Measurements from ENCODE around the gene GDF10. TPM values are rescaled to one million over a fixed set of nuclear protein-coding genes. Genes with fewer than 3 reads are reported as not detected.

GDF10 gene
- polyA plus RNA-seq, 1 donor (not counting 4 experiments of a cell fraction or from before 2014, with no cell fraction given) = not detected

DNA sequence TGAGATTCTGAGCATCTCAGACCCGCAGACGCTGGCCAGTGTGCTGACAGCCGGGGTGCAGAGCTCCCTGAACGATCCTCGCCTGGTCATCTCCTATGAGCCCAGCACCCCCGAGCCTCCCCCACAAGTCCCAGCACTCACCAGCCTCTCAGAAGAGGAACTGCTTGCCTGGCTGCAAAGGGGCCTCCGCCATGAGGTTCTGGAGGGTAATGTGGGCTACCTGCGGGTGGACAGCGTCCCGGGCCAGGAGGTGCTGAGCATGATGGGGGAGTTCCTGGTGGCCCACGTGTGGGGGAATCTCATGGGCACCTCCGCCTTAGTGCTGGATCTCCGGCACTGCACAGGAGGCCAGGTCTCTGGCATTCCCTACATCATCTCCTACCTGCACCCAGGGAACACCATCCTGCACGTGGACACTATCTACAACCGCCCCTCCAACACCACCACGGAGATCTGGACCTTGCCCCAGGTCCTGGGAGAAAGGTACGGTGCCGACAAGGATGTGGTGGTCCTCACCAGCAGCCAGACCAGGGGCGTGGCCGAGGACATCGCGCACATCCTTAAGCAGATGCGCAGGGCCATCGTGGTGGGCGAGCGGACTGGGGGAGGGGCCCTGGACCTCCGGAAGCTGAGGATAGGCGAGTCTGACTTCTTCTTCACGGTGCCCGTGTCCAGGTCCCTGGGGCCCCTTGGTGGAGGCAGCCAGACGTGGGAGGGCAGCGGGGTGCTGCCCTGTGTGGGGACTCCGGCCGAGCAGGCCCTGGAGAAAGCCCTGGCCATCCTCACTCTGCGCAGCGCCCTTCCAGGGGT, 48.9 kb downstream of the GDF10 start:
- Histone ChIP-seq H3K27me3 (ENCODE audit: control insufficient read depth, extremely low read depth, insufficient read depth, low read length) (no peaks in the 10 kb centered on the region), H4K20me1 (ENCODE audit: control insufficient read depth, extremely low read depth, insufficient read depth, low read length) (no peaks in the 10 kb centered on the region), H3K27ac (ENCODE audit: control insufficient read depth, insufficient read depth, low read length) (no peak overlapping the region), H3K4me2 (ENCODE audit: control insufficient read depth, extremely low read depth, insufficient read depth, low read depth, low read length) (no peak overlapping the region), H3K9ac (ENCODE audit: control insufficient read depth, extremely low read depth, insufficient read depth, low read length) (no peak overlapping the region), H3K4me1 (ENCODE audit: control insufficient read depth, extremely low read depth, insufficient read depth, low read length) (no peaks in the 10 kb centered on the region), H3K36me3 (ENCODE audit: control insufficient read depth in 2 of 2, extremely low read depth in 1 of 2, insufficient read depth in 2 of 2, low read length in 2 of 2) (no peaks in the 10 kb centered on the region), H3K9me3 (ENCODE audit: control insufficient read depth, low read depth, low read length) (no peaks in the 10 kb centered on the region), H3K4me3 (ENCODE audit: control insufficient read depth in 2 of 3, extremely low read depth in 1 of 3, insufficient read depth in 2 of 3, low read depth in 1 of 3, low read length in 3 of 3) (no peak overlapping the region), H3K79me2 (ENCODE audit: control insufficient read depth, insufficient read depth, low read length) (no peaks in the 10 kb centered on the region), H3K9me1 (ENCODE audit: control insufficient read depth, extremely low read depth, insufficient read depth, low read length) (no peaks in the 10 kb centered on the region), H2AFZ (ENCODE audit: control insufficient read depth, low read length) (no peak overlapping the region)
- no peak for TF ChIP-seq EZH2 (IDR thresholded peaks at IDR 0.05; ENCODE audit: low read length)
- no peak for TF ChIP-seq CTCF (optimal IDR thresholded peaks at IDR 0.05 in 1 of 3, IDR thresholded peaks at IDR 0.05 in 1 of 3, conservative IDR thresholded peaks at IDR 0.05 in 1 of 3; ENCODE audit: extremely low read depth in 1 of 3, insufficient read depth in 2 of 3, low read length in 3 of 3)
- DNase-seq (ENCODE audit: low read depth, low spot score) (no peak), FAIRE-seq (no peak)
- dilution Hi-C loops (cut with MboI; ENCODE audit: extremely low pct_ligation_motif_present, low sequenced_read_pairs) = no loop called here

GRCh38 chr10:47349516-47349915, 49.5 kb downstream of the GDF10 start:
- Histone ChIP-seq H3K79me2 (ENCODE audit: control insufficient read depth, insufficient read depth, low read length) (no peaks in the 10 kb centered on the region), H3K27ac (ENCODE audit: control insufficient read depth, insufficient read depth, low read length) (no peak overlapping the region), H3K27me3 (ENCODE audit: control insufficient read depth, extremely low read depth, insufficient read depth, low read length) (no peaks in the 10 kb centered on the region), H2AFZ (ENCODE audit: control insufficient read depth, low read length) (no peak overlapping the region), H3K9me3 (ENCODE audit: control insufficient read depth, low read depth, low read length) (no peaks in the 10 kb centered on the region), H4K20me1 (ENCODE audit: control insufficient read depth, extremely low read depth, insufficient read depth, low read length) (no peaks in the 10 kb centered on the region), H3K36me3 (ENCODE audit: control insufficient read depth in 2 of 2, extremely low read depth in 1 of 2, insufficient read depth in 2 of 2, low read length in 2 of 2) (no peaks in the 10 kb centered on the region), H3K4me2 (ENCODE audit: control insufficient read depth, extremely low read depth, insufficient read depth, low read depth, low read length) (no peak overlapping the region), H3K9me1 (ENCODE audit: control insufficient read depth, extremely low read depth, insufficient read depth, low read length) (no peaks in the 10 kb centered on the region), H3K9ac (ENCODE audit: control insufficient read depth, extremely low read depth, insufficient read depth, low read length) (no peak overlapping the region), H3K4me1 (ENCODE audit: control insufficient read depth, extremely low read depth, insufficient read depth, low read length) (no peaks in the 10 kb centered on the region), H3K4me3 (ENCODE audit: control insufficient read depth in 2 of 3, extremely low read depth in 1 of 3, insufficient read depth in 2 of 3, low read depth in 1 of 3, low read length in 3 of 3) (no peak overlapping the region)
- dilution Hi-C loops (cut with MboI; ENCODE audit: extremely low pct_ligation_motif_present, low sequenced_read_pairs) = no loop called here
- DNase-seq (ENCODE audit: low read depth, low spot score) (no peak), FAIRE-seq (no peak)
- TF ChIP-seq EZH2 (IDR thresholded peaks at IDR 0.05; ENCODE audit: low read length) (no peak), CTCF (optimal IDR thresholded peaks at IDR 0.05 in 1 of 3, IDR thresholded peaks at IDR 0.05 in 1 of 3, conservative IDR thresholded peaks at IDR 0.05 in 1 of 3; ENCODE audit: extremely low read depth in 1 of 3, insufficient read depth in 2 of 3, low read length in 3 of 3) (no peak)

Measured in keratinocyte (primary cell).